HCT116 (cell line): Measurements from ENCODE around the gene ZNF516. TPM values are rescaled to one million over a fixed set of nuclear protein-coding genes. Genes with fewer than 3 reads are reported as not detected.

Experiments
- ATAC-seq: fragments of 200-7000 bp; cut with Tn5 transposase; 2 replicates; pipeline ENCODE4 v1.9.1; 2020; ENCODE audit warnings: mild to moderate bottlenecking, moderate library complexity
- BruUV-seq: library from RNA; stranded (reverse); fragments of 400-500 nt; replicated peaks from 2 replicates; lab custom pipeline; 2021; lab: Mats Ljungman, UMichigan
- CTCF ChIA-PET: fragments of 300-600 bp; sonication (Branson Sonifier 250); formaldehyde crosslinking; loops from one replicate; lab custom pipeline; 2021; ENCODE audit warnings: antibody characterized with exemption; lab: Charles Lee
- POLR2A ChIA-PET: fragments of 300-600, 350-600 bp; sonication (Branson Sonifier 250); formaldehyde crosslinking; loops from one replicate; lab custom pipeline; 2021; ENCODE audit warnings: antibody characterized with exemption; lab: Charles Lee
- RAD21 ChIA-PET, 2 experiments: fragments of 300-600 bp; sonication (Branson Sonifier 250); formaldehyde crosslinking; loops; one replicate each; lab custom pipeline; 2023; ENCODE audit warnings: low total read pairs in 2 of 2; ENCODE audit not compliant: uncharacterized antibody in 2 of 2, unreplicated experiment in 2 of 2, low non-redundant PET in 1 of 2; lab: Charles Lee
- DNase-seq: peaks from one replicate; pipeline ENCODE4 v3.0.0-alpha.2; 2010; ENCODE audit warnings: low read depth, low spot score
- H2AFZ ChIP-seq: fragments of 200-600 bp; shearing (Covaris generic), sonication (generic); 2 replicates; pipeline ENCODE4 v1.6.1; 2017; ENCODE audit warnings: low read depth, mixed run types, mixed read lengths, antibody characterized with exemption, low read length; ENCODE audit not compliant: poor library complexity, severe bottlenecking
- H3K27ac ChIP-seq: 2 replicates; pipeline ENCODE4 v1.5.1; 2012; ENCODE audit warnings: low read depth, low read length
- H3K27me3 ChIP-seq: fragments of 200-600 bp; sonication (generic); 2 replicates; pipeline ENCODE4 v1.6.1; 2016; ENCODE audit warnings: mixed run types, low read length, mixed read lengths; ENCODE audit not compliant: insufficient read depth
- H3K36me3 ChIP-seq, 2 experiments: fragments of 200-500 bp in 1 of 2; fragments of 200-600 bp in 1 of 2; sonication (Bioruptor generic) in 1 of 2; sonication (generic) in 1 of 2; 2 replicates each; pipeline versions ENCODE4 v1.5.1 to v1.6.1; 2014 to 2016; ENCODE audit warnings: low read length in 2 of 2, inconsistent platforms in 1 of 2, mixed read lengths in 1 of 2, mixed run types in 1 of 2; ENCODE audit not compliant: insufficient read depth in 2 of 2, control insufficient read depth in 1 of 2
- H3K4me1 ChIP-seq, 2 experiments: fragments of 200-600 bp in 1 of 2; sonication (generic) in 1 of 2; 2 replicates each; pipeline versions ENCODE4 v1.5.1 to v1.6.1; 2012 to 2017; ENCODE audit warnings: low read length in 2 of 2, inconsistent platforms in 1 of 2, mild to moderate bottlenecking in 1 of 2, mixed read lengths in 1 of 2, mixed run types in 1 of 2, moderate library complexity in 1 of 2; ENCODE audit not compliant: insufficient read depth in 2 of 2, control insufficient read depth in 1 of 2
- H3K4me2 ChIP-seq: fragments of 200-600 bp; sonication (generic); 2 replicates; pipeline ENCODE4 v1.6.1; 2017; ENCODE audit warnings: mixed run types, low read length, mixed read lengths
- H3K4me3 ChIP-seq, 2 experiments: fragments of 200-600 bp in 1 of 2; sonication (generic) in 1 of 2; replicated peaks in 1 of 2; 2 replicates each; pipeline ENCODE4 v1.5.1; 2011 to 2016; ENCODE audit warnings: low read length in 2 of 2, control low read depth in 1 of 2, low read depth in 1 of 2, mild to moderate bottlenecking in 1 of 2, mixed read lengths in 1 of 2, mixed run types in 1 of 2
- H3K79me2 ChIP-seq: fragments of 200-600 bp; sonication (generic); 2 replicates; pipeline ENCODE4 v1.6.1; 2017; ENCODE audit warnings: mild to moderate bottlenecking, mixed run types, low read length, moderate library complexity, mixed read lengths; ENCODE audit not compliant: insufficient read depth
- H3K9ac ChIP-seq: fragments of 200-600 bp; sonication (generic); 2 replicates; pipeline ENCODE4 v1.6.1; 2016; ENCODE audit warnings: low read length, mixed read lengths
- H3K9me2 ChIP-seq: fragments of 200-600 bp; sonication (generic), shearing (Covaris generic); 2 replicates; pipeline ENCODE4 v1.6.1; 2017; ENCODE audit warnings: mixed run types, mild to moderate bottlenecking, moderate library complexity; ENCODE audit not compliant: insufficient read depth
- H3K9me3 ChIP-seq, 2 experiments: fragments of 200-500 bp in 1 of 2; fragments of 200-600 bp in 1 of 2; sonication (Bioruptor generic) in 1 of 2; sonication (generic) in 1 of 2; 2 replicates each; pipeline ENCODE4 v1.6.1; 2014 to 2017; ENCODE audit warnings: low read length in 2 of 2, mixed read lengths in 2 of 2, inconsistent platforms in 1 of 2, low read depth in 1 of 2, mild to moderate bottlenecking in 1 of 2, mixed run types in 1 of 2, moderate library complexity in 1 of 2; ENCODE audit not compliant: control insufficient read depth in 1 of 2, insufficient read depth in 1 of 2
- H4K20me1 ChIP-seq: fragments of 200-600 bp; sonication (generic), shearing (Covaris generic); 2 replicates; pipeline ENCODE4 v1.6.1; 2017; ENCODE audit warnings: mixed run types, mild to moderate bottlenecking, moderate library complexity; ENCODE audit not compliant: insufficient read depth
- CBX3 ChIP-seq: IDR thresholded peaks from 2 replicates; pipeline ENCODE4 v1.6.1; 2012; ENCODE audit warnings: low read depth
- EZH2phosphoT487 ChIP-seq: fragments of 200-600 bp; IDR thresholded peaks from 2 replicates; pipeline ENCODE4 v1.6.1; 2018; ENCODE audit warnings: antibody characterized with exemption, borderline replicate concordance
- MAX ChIP-seq: IDR thresholded peaks from 2 replicates; pipeline ENCODE4 v1.6.1; 2012
- POLR2AphosphoS5 ChIP-seq: IDR thresholded peaks from 2 replicates; pipeline ENCODE4 v1.6.1; 2011; ENCODE audit warnings: mild to moderate bottlenecking, low read depth, low read length, moderate library complexity
- RAD21 ChIP-seq: IDR thresholded peaks from 2 replicates; pipeline ENCODE4 v1.6.1; 2012; ENCODE audit warnings: low read depth, mild to moderate bottlenecking
- REST ChIP-seq: IDR thresholded peaks from 2 replicates; pipeline ENCODE4 v1.6.1; 2012; ENCODE audit warnings: low read depth
- SIN3A ChIP-seq: IDR thresholded peaks from 2 replicates; pipeline ENCODE4 v1.6.1; 2012; ENCODE audit warnings: low read depth
- SP1 ChIP-seq: IDR thresholded peaks from 2 replicates; pipeline ENCODE4 v1.6.1; 2012; ENCODE audit warnings: low read depth
- SRF ChIP-seq: IDR thresholded peaks from 2 replicates; pipeline ENCODE4 v1.6.1; 2012; ENCODE audit warnings: low read depth
- ZFX ChIP-seq: fragments of 450-650 bp; IDR thresholded peaks from 2 replicates; pipeline ENCODE4 v1.6.1; 2017
- ZNF274 ChIP-seq: fragments of 200-500 bp; sonication (Bioruptor generic); IDR thresholded peaks from 2 replicates; pipeline ENCODE4 v1.6.1; 2014; ENCODE audit warnings: mild to moderate bottlenecking, low read depth, low read length, inconsistent platforms
- intact Hi-C: fragments of 100-400 bp; cut with micrococcal nuclease; formaldehyde crosslinking; loops from 2 replicates; pipeline ENCODE4 v1.10.0; 2022
- total RNA-seq: library from RNA; stranded (reverse); gene quantifications from one replicate; pipeline ENCODE4 v1.2.1, GENCODE V29; 2021; ENCODE audit not compliant: unreplicated experiment

Gene ZNF516
- total RNA-seq, 1 experiment from 2014 or later: 32.0 TPM

GRCh38 chr18:76386886-76387285 lies 108.2 kb downstream of the ZNF516 start:
- POLR2A ChIA-PET: no interaction called here
- H3K4me1 ChIP-seq: no peaks in the 10 kb centered on the region
- no peak overlapping the region for H3K4me2 ChIP-seq
- no peak overlapping the region for H3K4me3 ChIP-seq
- H3K9ac ChIP-seq: no peak overlapping the region
- no peaks in the 10 kb centered on the region for H3K27me3 ChIP-seq
- TF ChIP-seq SRF: no peak
- TF ChIP-seq SIN3A: no peak
- TF ChIP-seq RAD21: no peak
- no peak for TF ChIP-seq EZH2phosphoT487
- TF ChIP-seq REST: no peak
- no peak for TF ChIP-seq ZNF274
- TF ChIP-seq, all 23 proteins: peak for 0
- BruUV-seq: no TSS peak
- intact Hi-C loops: no loop called here
- H3K27ac ChIP-seq: no peak overlapping the region
- 0 out of 2 replicates have a peak, but pooled peaks cover 4% of the 10 kb centered on the region for H3K79me2 ChIP-seq
- no peaks in the 10 kb centered on the region for H3K9me3 ChIP-seq
- no peak for DNase-seq
- RAD21 ChIA-PET: no interaction called here
- H4K20me1 ChIP-seq: no peaks in the 10 kb centered on the region
- no peak for ATAC-seq
- H2AFZ ChIP-seq: no peak overlapping the region
- CTCF ChIA-PET: no interaction called here
- H3K36me3 ChIP-seq: no peaks in the 10 kb centered on the region
- no peaks in the 10 kb centered on the region for H3K9me2 ChIP-seq

- H3K79me2 ChIP-seq: 0 out of 2 replicates have a peak, but pooled peaks cover 4% of the 10 kb centered on the region
- peaks cover 0 to 3% of the 10 kb centered on the region in 2 experiments; a peak in 2 of 4 replicates for H3K4me1 ChIP-seq
- ChIA-PET RAD21 (no interaction called here), POLR2A (no interaction called here), CTCF (no interaction called here)
- no peak overlapping the region for H3K9ac ChIP-seq
- no peaks in the 10 kb centered on the region for H4K20me1 ChIP-seq
- no peak for DNase-seq
- BruUV-seq: no TSS peak
- H3K27ac ChIP-seq: no peak overlapping the region
- H3K36me3 ChIP-seq: no peaks in the 10 kb centered on the region
- intact Hi-C loops: no loop called here
- H3K4me3 ChIP-seq: no peak overlapping the region
- no peak for ATAC-seq
- no peaks in the 10 kb centered on the region for H3K27me3 ChIP-seq
- H2AFZ ChIP-seq: no peak overlapping the region
- no peaks in the 10 kb centered on the region for H3K9me2 ChIP-seq
- H3K9me3 ChIP-seq: no peaks in the 10 kb centered on the region
- no peak for TF ChIP-seq MAX
- no peak for TF ChIP-seq POLR2AphosphoS5
- TF ChIP-seq ZFX: no peak
- TF ChIP-seq SP1: no peak
- TF ChIP-seq CBX3: no peak
- no peak for TF ChIP-seq ZNF274
- no peak for TF ChIP-seq EZH2phosphoT487
- H3K4me2 ChIP-seq: no peak overlapping the region
Observed at GRCh38 chr18:76386071-76386470, 109.0 kb downstream of the ZNF516 start.
